H9 (cell line): ENCODE measurements around the gene MOCS1. TPM values are rescaled to one million over a fixed set of nuclear protein-coding genes. Genes with fewer than 3 reads are reported as not detected.

Source experiments
- DNase-seq: peaks from one replicate; pipeline ENCODE4 v3.0.0-alpha.2; 2017
- H2AFZ ChIP-seq: one replicate; pipeline ENCODE4 v1.6.1; 2013; ENCODE audit warnings: mild to moderate bottlenecking, low read length, control low read depth, moderate library complexity
- H2AK5ac ChIP-seq: 2 replicates; pipeline ENCODE4 v1.6.1; 2013; ENCODE audit warnings: low read length, control low read depth, mixed read lengths; ENCODE audit not compliant: insufficient read length
- H2BK120ac ChIP-seq: one replicate; pipeline ENCODE4 v1.6.1; 2013; ENCODE audit warnings: low read depth, mild to moderate bottlenecking, low read length, control low read depth, inconsistent platforms; ENCODE audit not compliant: poor library complexity, severe bottlenecking
- H2BK12ac ChIP-seq: 2 replicates; pipeline ENCODE4 v1.6.1; 2013; ENCODE audit warnings: low read length, control low read depth, mixed read lengths, low read depth; ENCODE audit not compliant: insufficient read length
- H2BK15ac ChIP-seq: 2 replicates; pipeline ENCODE4 v1.6.1; 2013; ENCODE audit warnings: low read depth, low read length, control low read depth
- H2BK20ac ChIP-seq: one replicate; pipeline ENCODE4 v1.6.1; 2013; ENCODE audit warnings: low read depth, mild to moderate bottlenecking, low read length, control low read depth, inconsistent platforms; ENCODE audit not compliant: poor library complexity, severe bottlenecking
- H2BK5ac ChIP-seq: 2 replicates; pipeline ENCODE4 v1.6.1; 2013; ENCODE audit warnings: low read length, control low read depth, mixed read lengths; ENCODE audit not compliant: insufficient read length
- H3K14ac ChIP-seq: 2 replicates; pipeline ENCODE4 v1.6.1; 2013; ENCODE audit warnings: low read length, control low read depth; ENCODE audit not compliant: insufficient read depth
- H3K18ac ChIP-seq: 2 replicates; pipeline ENCODE4 v1.6.1; 2013; ENCODE audit warnings: low read depth, mild to moderate bottlenecking, mixed read lengths, low read length, control low read depth; ENCODE audit not compliant: insufficient read length
- H3K23ac ChIP-seq: 2 replicates; pipeline ENCODE4 v1.6.1; 2013; ENCODE audit warnings: low read length, control low read depth, mixed read lengths, low read depth; ENCODE audit not compliant: insufficient read length
- H3K23me2 ChIP-seq: 2 replicates; pipeline ENCODE4 v1.6.1; 2013; ENCODE audit warnings: low read depth, mild to moderate bottlenecking, mixed read lengths, low read length, control low read depth; ENCODE audit not compliant: insufficient read length, poor library complexity, severe bottlenecking
- H3K27ac ChIP-seq: 2 replicates; pipeline ENCODE4 v1.5.1; 2013; ENCODE audit warnings: low read length, control low read depth, mixed read lengths, low read depth; ENCODE audit not compliant: insufficient read length
- H3K27me3 ChIP-seq: 2 replicates; pipeline ENCODE4 v1.6.1; 2013; ENCODE audit warnings: low read length, control low read depth, inconsistent platforms; ENCODE audit not compliant: insufficient read depth
- H3K4ac ChIP-seq: 2 replicates; pipeline ENCODE4 v1.6.1; 2013; ENCODE audit warnings: low read depth, mild to moderate bottlenecking, control low read depth, inconsistent platforms, low read length, moderate library complexity
- H3K4me1 ChIP-seq: 2 replicates; pipeline ENCODE4 v1.6.1; 2013; ENCODE audit warnings: low read length, control low read depth, inconsistent platforms; ENCODE audit not compliant: insufficient read depth
- H3K4me2 ChIP-seq: 2 replicates; pipeline ENCODE4 v1.6.1; 2013; ENCODE audit warnings: low read length, control low read depth, mixed read lengths; ENCODE audit not compliant: insufficient read length, insufficient read depth
- H3K56ac ChIP-seq: 2 replicates; pipeline ENCODE4 v1.6.1; 2013; ENCODE audit warnings: low read depth, mild to moderate bottlenecking, mixed read lengths, low read length, control low read depth; ENCODE audit not compliant: insufficient read length
- H3K79me1 ChIP-seq: 2 replicates; pipeline ENCODE4 v1.6.1; 2013; ENCODE audit warnings: low read depth, mild to moderate bottlenecking, moderate library complexity, low read length, control low read depth, inconsistent platforms; ENCODE audit not compliant: insufficient read depth, poor library complexity, severe bottlenecking
- H3K79me2 ChIP-seq: 2 replicates; pipeline ENCODE4 v1.6.1; 2013; ENCODE audit warnings: low read length, control low read depth, inconsistent platforms; ENCODE audit not compliant: insufficient read depth
- H3K9ac ChIP-seq: 2 replicates; pipeline ENCODE4 v1.6.1; 2013; ENCODE audit warnings: low read length, control low read depth, mixed read lengths; ENCODE audit not compliant: insufficient read length; ENCODE audit errors: extremely low read depth
- H3K9me3 ChIP-seq: one replicate; pipeline ENCODE4 v1.6.1; 2013; ENCODE audit warnings: low read depth, low read length, inconsistent platforms; ENCODE audit not compliant: control insufficient read depth
- H3T11ph ChIP-seq: one replicate; pipeline ENCODE4 v1.6.1; 2013; ENCODE audit warnings: mild to moderate bottlenecking, low read length, control low read depth, inconsistent platforms
- H4K20me1 ChIP-seq: one replicate; pipeline ENCODE4 v1.6.1; 2013; ENCODE audit not compliant: control insufficient read depth, insufficient read length, insufficient read depth
- H4K5ac ChIP-seq: 2 replicates; pipeline ENCODE4 v1.6.1; 2013; ENCODE audit warnings: low read depth, mild to moderate bottlenecking, mixed read lengths, low read length, control low read depth; ENCODE audit not compliant: insufficient read length
- H4K8ac ChIP-seq: replicated peaks from 2 replicates; pipeline ENCODE4 v1.6.1; 2013; ENCODE audit warnings: low read length, control low read depth, mixed read lengths, low read depth; ENCODE audit not compliant: insufficient read length
- H4K91ac ChIP-seq: 2 replicates; pipeline ENCODE4 v1.6.1; 2013; ENCODE audit warnings: low read depth, mild to moderate bottlenecking, moderate library complexity, mixed read lengths, low read length, control low read depth; ENCODE audit not compliant: insufficient read length
- H3K27ac Mint-ChIP-seq, 3 experiments: 2 replicates in 2 of 3; 3 replicates in 1 of 3; pipeline ENCODE4 v1.8.0; 2020 to 2021; ENCODE audit warnings: mixed read lengths in 3 of 3, mild to moderate bottlenecking in 1 of 3, moderate library complexity in 1 of 3
- H3K27me3 Mint-ChIP-seq: 2 replicates; pipeline ENCODE4 v1.8.0; 2021; ENCODE audit warnings: low read depth, mild to moderate bottlenecking, moderate library complexity, mixed read lengths
- H3K36me3 Mint-ChIP-seq, 3 experiments: 2 replicates in 2 of 3; 3 replicates in 1 of 3; pipeline ENCODE4 v1.8.0; 2020 to 2021; ENCODE audit warnings: low read depth in 3 of 3, mixed read lengths in 3 of 3; ENCODE audit not compliant: insufficient read depth in 1 of 3
- H3K4me1 Mint-ChIP-seq, 2 experiments: 2 replicates each; pipeline ENCODE4 v1.8.0; 2020; ENCODE audit warnings: mixed read lengths in 2 of 2
- H3K4me3 Mint-ChIP-seq, 2 experiments: 2 replicates in 1 of 2; 3 replicates in 1 of 2; pipeline ENCODE4 v1.8.0; 2020 to 2021; ENCODE audit warnings: mild to moderate bottlenecking in 2 of 2, mixed read lengths in 2 of 2, moderate library complexity in 1 of 2
- H3K9me3 Mint-ChIP-seq, 2 experiments: 2 replicates in 1 of 2; 3 replicates in 1 of 2; pipeline ENCODE4 v1.8.0; 2020; ENCODE audit warnings: mild to moderate bottlenecking in 2 of 2, mixed read lengths in 2 of 2, moderate library complexity in 1 of 2
- WGBS: extraction: QIAGEN DNeasy Blood & Tissue Kit; methylation state at CpG from one replicate; pipeline ENCODE4 v1.1.7; 2013; ENCODE audit warnings: missing lambda C conversion rate, low lambda C conversion rate, mixed read lengths; ENCODE audit not compliant: insufficient read length; ENCODE audit errors: extremely low coverage; 5-methylcytosine and 5-hydroxymethylcytosine counted together
- total RNA-seq: library from RNA; stranded (reverse); gene quantifications from 2 replicates; pipeline ENCODE4 v1.2.1, GENCODE V29; 2021
- TF ChIP-seq, protein P1 (sequence below): fragments of 200-600 bp; sonication (generic); conservative IDR thresholded peaks from 3 replicates; pipeline ENCODE4 v1.8.0; 2021; ENCODE audit warnings: antibody characterized with exemption, mild to moderate bottlenecking

Gene MOCS1
- total RNA-seq, 1 experiment from 2014 or later, result 15.2 TPM

- Histone ChIP-seq H2AFZ (no peak overlapping the region), H3K4ac (no peak overlapping the region), H2BK15ac (no peak overlapping the region), H3K18ac (no peak overlapping the region), H3K9ac (no peak overlapping the region), H3K9me3 (no peaks in the 10 kb centered on the region), H3K4me1 (no peaks in the 10 kb centered on the region), H3K79me2 (no peaks in the 10 kb centered on the region), H3K14ac (no peak overlapping the region), H2BK20ac (no peak overlapping the region), H4K5ac (no peak overlapping the region), H3K79me1 (no peaks in the 10 kb centered on the region), H3K4me2 (no peak overlapping the region), H2BK5ac (no peak overlapping the region), H2BK120ac (no peak overlapping the region), H3K23ac (no peak overlapping the region), H2BK12ac (no peak overlapping the region), H3K27ac (no peak overlapping the region), H4K8ac (no peak overlapping the region), H4K20me1 (no peaks in the 10 kb centered on the region), H3T11ph (no peak overlapping the region), H3K56ac (no peak overlapping the region), H3K23me2 (no peaks in the 10 kb centered on the region), H2AK5ac (no peak overlapping the region), H3K27me3 (no peaks in the 10 kb centered on the region), H4K91ac (no peak overlapping the region)
- Mint-ChIP-seq H3K9me3 (no peaks in the 10 kb centered on the region), H3K4me3 (no peak overlapping the region), H3K36me3 (peaks cover 0 to 1% (median 0%) of the 10 kb centered on the region in 3 experiments; a peak in 3 of 7 replicates), H3K27ac (no peak overlapping the region), H3K27me3 (peaks cover 2% of the 10 kb centered on the region), H3K4me1 (peaks cover 11% of the 10 kb centered on the region in 2 experiments)
- no peak for DNase-seq
- TF ChIP-seq, protein P1, sequence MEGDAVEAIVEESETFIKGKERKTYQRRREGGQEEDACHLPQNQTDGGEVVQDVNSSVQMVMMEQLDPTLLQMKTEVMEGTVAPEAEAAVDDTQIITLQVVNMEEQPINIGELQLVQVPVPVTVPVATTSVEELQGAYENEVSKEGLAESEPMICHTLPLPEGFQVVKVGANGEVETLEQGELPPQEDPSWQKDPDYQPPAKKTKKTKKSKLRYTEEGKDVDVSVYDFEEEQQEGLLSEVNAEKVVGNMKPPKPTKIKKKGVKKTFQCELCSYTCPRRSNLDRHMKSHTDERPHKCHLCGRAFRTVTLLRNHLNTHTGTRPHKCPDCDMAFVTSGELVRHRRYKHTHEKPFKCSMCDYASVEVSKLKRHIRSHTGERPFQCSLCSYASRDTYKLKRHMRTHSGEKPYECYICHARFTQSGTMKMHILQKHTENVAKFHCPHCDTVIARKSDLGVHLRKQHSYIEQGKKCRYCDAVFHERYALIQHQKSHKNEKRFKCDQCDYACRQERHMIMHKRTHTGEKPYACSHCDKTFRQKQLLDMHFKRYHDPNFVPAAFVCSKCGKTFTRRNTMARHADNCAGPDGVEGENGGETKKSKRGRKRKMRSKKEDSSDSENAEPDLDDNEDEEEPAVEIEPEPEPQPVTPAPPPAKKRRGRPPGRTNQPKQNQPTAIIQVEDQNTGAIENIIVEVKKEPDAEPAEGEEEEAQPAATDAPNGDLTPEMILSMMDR, result peak; percentile 29; the same call in 2 of the 3 replicates
- WGBS, result no CpG with 5 or more reads among the region's 3 CpGs
Observed at GRCh38 chr6:39870950-39871349, 63.3 kb downstream of the MOCS1 start.
